Measurements from ENCODE around the gene CACNA2D3. TPM values are rescaled to one million over a fixed set of nuclear protein-coding genes. Genes with fewer than 3 reads are reported as not detected.

The CACNA2D3 gene
- total RNA-seq, 8 experiments from 2014 or later: 0.49 to 20.7 (median 9.7) TPM; not detected in 1

DNA sequence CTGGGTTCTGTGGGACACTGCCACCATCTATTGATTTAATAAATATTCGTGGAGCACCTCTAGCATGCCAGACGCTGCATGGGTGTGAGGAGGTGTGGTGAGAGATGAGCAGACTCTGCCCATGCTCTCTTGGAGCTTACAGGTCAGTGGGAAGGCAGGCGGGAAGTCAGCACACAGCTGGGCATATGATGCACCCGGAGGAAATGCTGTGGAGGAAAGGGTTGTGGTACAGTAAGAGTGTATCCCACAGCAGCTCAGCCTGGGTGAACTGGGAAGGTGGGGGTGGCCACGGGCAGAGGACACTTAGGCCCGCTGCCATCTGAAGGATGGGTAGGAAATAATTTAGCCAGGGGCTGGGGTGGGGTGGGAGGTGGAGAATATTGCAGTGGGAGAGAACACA is 392.1 kb downstream of the CACNA2D3 start:
- Histone ChIP-seq H3K27ac (no peak overlapping the region), H3K4me1 (replicated peaks in 1 of 2) (peaks cover 0 to 4% of the 10 kb centered on the region in 2 donors), H3K4me3 (no peak overlapping the region)
- in situ Hi-C loops (cut with MboI; ENCODE audit: low pct_unique_long_range_greater_than_20kb in 2 of 9, low sequenced_read_pairs in 9 of 9, unreplicated experiment in 9 of 9): no loop called here
- peak in 1 of 8 experiments; percentile 32 for ATAC-seq (replicated peaks in 6 of 8)
- 9 to 90% (median 65%) methylated on average over 2 to 4 of the region's 6 CpGs; no CpG with 5 or more reads in 5 of the 10 experiments for WGBS, 10 experiments

DNA sequence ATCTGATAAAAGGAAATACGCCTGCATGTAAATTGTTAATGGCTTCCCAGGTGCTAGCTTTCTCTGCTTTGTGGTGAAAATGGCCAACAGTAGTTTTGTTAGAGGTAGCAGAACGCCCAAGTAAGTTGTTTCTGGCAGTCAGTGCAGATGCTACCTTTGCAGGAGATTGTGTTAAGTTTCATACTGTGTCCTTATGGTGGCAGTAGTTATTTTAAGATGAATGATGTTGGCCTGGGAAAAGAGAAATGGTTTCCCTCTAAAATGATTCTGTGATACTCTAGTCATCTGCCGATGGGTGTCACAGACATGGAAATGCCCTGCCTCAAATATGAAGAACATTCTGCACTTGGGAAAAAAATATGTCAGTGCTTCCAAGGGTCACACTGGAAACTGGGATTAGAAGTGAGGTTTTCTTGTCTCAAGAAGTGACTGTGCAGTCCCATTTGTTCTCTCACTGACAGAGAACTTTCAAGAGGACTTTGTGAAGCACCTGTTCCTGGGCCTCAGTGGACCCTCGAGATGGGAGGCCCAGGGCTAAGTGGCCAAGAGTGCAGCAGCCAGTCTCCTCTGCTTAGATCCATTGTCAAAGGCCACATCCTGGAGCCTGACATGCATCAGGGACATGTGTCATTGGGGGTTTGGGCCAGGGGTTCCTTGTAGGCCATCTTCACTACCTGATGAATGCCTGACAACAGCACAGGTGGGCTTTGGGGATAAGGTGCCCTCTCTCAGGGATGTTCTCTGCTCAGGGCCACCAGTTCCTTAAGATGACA is 393.3 kb downstream of the CACNA2D3 start:
- in situ Hi-C loops (cut with MboI; ENCODE audit: low pct_unique_long_range_greater_than_20kb in 2 of 9, low sequenced_read_pairs in 9 of 9, unreplicated experiment in 9 of 9): no loop called here
- Histone ChIP-seq H3K27ac (no peak overlapping the region), H3K4me1 (replicated peaks in 1 of 2) (peaks cover 0 to 4% of the 10 kb centered on the region in 2 donors), H3K4me3 (no peak overlapping the region)
- ATAC-seq (replicated peaks in 6 of 8): no peak
- WGBS, 10 experiments: 10 to 100% (median 74%) methylated on average over 1 to 3 of the region's 4 CpGs; no CpG with 5 or more reads in 2 of the 10 experiments

DNA sequence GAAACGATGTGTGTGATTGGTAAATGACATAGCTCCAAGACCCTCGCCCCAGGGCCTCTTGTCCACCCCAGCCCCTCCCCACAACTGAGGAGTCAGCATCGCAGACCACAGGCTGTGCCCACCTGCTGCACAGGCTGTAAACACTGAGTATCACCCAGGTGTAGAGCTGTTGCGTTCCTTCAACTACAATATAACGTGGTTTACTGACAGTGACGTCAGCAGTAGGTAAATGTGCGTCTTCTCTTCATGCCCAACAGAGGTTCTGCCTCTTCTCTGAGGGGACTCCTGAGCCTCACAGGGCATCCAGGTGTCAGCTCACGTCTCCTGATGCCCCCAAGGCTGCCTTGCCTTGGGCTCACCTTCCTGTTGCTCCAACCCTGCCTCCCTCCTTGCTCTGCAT is 395.1 kb downstream of the CACNA2D3 start:
- ATAC-seq (replicated peaks in 6 of 8): no peak
- no peak overlapping the region for H3K27ac ChIP-seq
- H3K4me3 ChIP-seq: no peak overlapping the region
- 0 to 100% (median 50%) methylated on average over 1 to 5 of the region's 8 CpGs; no CpG with 5 or more reads in 4 of the 10 experiments for WGBS, 10 experiments
- peaks cover 0 to 4% of the 10 kb centered on the region in 2 donors for H3K4me1 ChIP-seq (replicated peaks in 1 of 2)
- in situ Hi-C loops (cut with MboI; ENCODE audit: low pct_unique_long_range_greater_than_20kb in 2 of 9, low sequenced_read_pairs in 9 of 9, unreplicated experiment in 9 of 9): no loop called here

DNA sequence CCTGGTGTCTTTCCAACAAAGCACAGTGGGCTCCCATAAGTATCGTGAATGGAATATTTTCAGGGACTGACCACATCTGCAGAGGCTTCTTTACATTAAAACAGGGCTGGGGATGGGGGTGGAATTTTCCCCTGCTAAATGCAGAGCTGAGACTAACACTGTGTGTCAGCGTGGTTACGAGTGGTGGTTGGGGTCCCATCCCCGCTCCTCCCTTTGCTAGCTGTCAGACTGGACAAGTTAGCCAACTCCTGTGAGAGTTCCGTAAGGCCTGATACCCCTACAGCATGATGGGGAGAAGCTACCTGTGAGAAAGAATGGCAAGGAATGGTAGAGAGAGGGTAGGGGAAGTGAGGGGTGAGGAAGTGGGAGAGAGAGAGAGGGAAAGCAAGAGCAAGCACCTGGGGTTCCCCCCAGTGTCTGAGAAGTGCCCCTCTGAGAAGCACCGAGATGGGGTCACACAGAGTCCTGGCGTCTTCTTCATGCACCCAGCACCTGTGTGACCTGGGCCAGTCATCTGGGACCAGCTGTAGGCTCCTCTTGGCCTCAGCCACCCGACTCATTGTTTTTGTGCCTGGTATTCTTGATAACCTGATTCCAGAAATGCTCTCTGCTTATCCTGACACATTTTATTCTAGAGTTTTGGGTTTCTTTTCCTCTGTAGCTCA is 395.8 kb downstream of the CACNA2D3 start:
- ATAC-seq (replicated peaks in 6 of 8): no peak
- peaks cover 0 to 4% of the 10 kb centered on the region in 2 donors for H3K4me1 ChIP-seq (replicated peaks in 1 of 2)
- no peak overlapping the region for H3K4me3 ChIP-seq
- in situ Hi-C loops (cut with MboI; ENCODE audit: low pct_unique_long_range_greater_than_20kb in 2 of 9, low sequenced_read_pairs in 9 of 9, unreplicated experiment in 9 of 9): no loop called here
- WGBS, 10 experiments: 0 to 100% (median 72%) methylated on average over 1 to 6 of the region's 8 CpGs; no CpG with 5 or more reads in 2 of the 10 experiments
- H3K27ac ChIP-seq: no peak overlapping the region

DNA sequence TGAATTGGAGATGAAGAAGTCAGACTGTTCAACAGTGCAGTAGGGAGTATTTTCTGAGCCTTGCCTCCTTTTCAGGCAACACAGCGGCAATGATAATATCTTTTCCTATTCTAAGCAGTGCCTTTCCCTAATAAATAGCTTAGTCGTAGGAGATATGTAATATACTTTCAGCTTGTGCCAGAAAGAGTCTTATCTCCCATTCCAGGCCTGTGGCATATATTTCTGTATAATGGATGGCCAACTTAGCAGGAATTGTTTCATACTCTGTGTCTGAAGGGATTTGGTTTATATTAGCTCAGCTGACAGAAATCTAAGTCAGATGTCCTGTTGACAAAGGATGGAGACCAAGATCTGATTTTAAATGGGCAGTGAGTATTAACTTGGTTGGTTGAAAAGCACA is 397.1 kb downstream of the CACNA2D3 start:
- WGBS, 10 experiments: 20 to 100% (median 79%) methylated on average over 1 to 2 of the region's 2 CpGs; no CpG with 5 or more reads in 3 of the 10 experiments
- H3K4me1 ChIP-seq (replicated peaks in 1 of 2): peaks cover 0 to 4% of the 10 kb centered on the region in 2 donors
- in situ Hi-C loops (cut with MboI; ENCODE audit: low pct_unique_long_range_greater_than_20kb in 2 of 9, low sequenced_read_pairs in 9 of 9, unreplicated experiment in 9 of 9): no loop called here
- ATAC-seq (replicated peaks in 6 of 8): no peak
- H3K4me3 ChIP-seq: no peak overlapping the region
- no peak overlapping the region for H3K27ac ChIP-seq

DNA sequence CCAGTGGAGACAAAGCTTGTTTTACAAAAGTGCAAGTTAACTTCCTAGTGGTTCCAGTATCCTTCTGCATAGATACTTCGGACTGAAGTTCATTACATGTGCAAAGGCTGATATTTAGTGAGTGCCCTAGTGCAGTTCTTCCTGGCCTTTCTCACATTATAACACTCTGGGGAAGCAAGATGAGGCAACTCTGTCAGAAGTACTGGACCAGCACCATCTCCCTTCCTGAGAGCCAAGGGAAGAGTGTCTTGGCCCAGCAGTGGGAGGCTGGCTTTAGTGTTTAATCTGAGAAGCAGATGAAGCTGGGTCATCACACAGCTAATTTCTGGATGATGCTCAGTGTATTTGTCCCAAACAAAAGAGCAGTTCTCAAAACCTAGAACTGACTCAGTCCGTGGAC is 397.7 kb downstream of the CACNA2D3 start:
- H3K27ac ChIP-seq: no peak overlapping the region
- no peak for ATAC-seq (replicated peaks in 6 of 8)
- peaks cover 0 to 4% of the 10 kb centered on the region in 2 donors for H3K4me1 ChIP-seq (replicated peaks in 1 of 2)
- H3K4me3 ChIP-seq: no peak overlapping the region
- in situ Hi-C loops (cut with MboI; ENCODE audit: low pct_unique_long_range_greater_than_20kb in 2 of 9, low sequenced_read_pairs in 9 of 9, unreplicated experiment in 9 of 9): no loop called here
- 0 to 100% (median 80%) methylated on average over 1 to 2 of the region's 2 CpGs; no CpG with 5 or more reads in 3 of the 10 experiments for WGBS, 10 experiments

DNA sequence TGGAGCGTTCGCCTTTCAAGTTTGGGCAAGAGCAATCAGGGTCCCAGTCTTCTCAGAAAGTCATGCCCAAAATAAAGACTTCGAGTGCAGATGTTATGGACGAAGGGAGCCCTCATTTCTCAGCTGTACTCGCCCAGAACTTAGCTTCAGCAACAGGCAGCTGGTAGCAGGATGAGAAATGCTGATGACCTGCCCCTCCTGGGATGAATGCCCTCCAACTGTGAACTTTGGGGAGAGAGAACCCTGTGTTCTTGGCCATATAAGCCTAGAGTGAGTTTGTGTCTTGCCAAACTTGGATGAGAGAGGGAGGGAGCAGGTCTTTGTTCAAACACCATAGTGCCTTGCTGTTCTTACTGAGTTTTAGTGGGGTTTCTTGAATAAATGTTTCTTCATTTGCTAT is 405.2 kb downstream of the CACNA2D3 start:
- Histone ChIP-seq H3K4me3 (no peak overlapping the region), H3K27ac (no peak overlapping the region), H3K4me1 (replicated peaks in 1 of 2) (peaks cover 0 to 3% of the 10 kb centered on the region in 2 donors)
- peak in 1 of 8 experiments; percentile 11 for ATAC-seq (replicated peaks in 6 of 8)
- in situ Hi-C loops (cut with MboI; ENCODE audit: low pct_unique_long_range_greater_than_20kb in 2 of 9, low sequenced_read_pairs in 9 of 9, unreplicated experiment in 9 of 9): no loop called here
- 0 to 100% (median 90%) methylated on average over 1 to 5 of the region's 5 CpGs; no CpG with 5 or more reads in 4 of the 10 experiments for WGBS, 10 experiments

DNA sequence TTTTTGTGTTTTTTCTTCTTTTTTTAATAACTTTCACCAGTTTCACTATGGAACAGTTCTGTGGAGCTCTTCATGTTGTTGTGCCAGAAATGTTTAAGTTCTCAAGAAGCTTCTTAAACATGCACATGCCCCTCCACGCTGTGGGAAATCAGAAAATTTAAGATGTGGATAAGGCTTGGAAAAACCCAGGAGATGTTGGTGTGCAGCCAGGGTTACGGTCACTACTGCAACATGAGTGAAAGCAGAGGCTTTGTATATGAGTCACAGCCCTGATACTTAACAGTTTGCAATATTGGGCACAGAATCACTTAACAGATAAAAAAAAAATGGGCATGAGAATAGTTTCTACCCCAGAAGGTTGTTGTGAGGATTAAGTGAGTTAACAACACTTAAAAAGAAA is 405.6 kb downstream of the CACNA2D3 start:
- H3K27ac ChIP-seq: no peak overlapping the region
- no peak overlapping the region for H3K4me3 ChIP-seq
- in situ Hi-C loops (cut with MboI; ENCODE audit: low pct_unique_long_range_greater_than_20kb in 2 of 9, low sequenced_read_pairs in 9 of 9, unreplicated experiment in 9 of 9): no loop called here
- 0 to 100% (median 87%) methylated on average over 1 to 2 of the region's 2 CpGs; no CpG with 5 or more reads in 2 of the 10 experiments for WGBS, 10 experiments
- H3K4me1 ChIP-seq (replicated peaks in 1 of 2): peaks cover 0 to 3% of the 10 kb centered on the region in 2 donors
- peak in 2 of 8 experiments; percentile 70 to 86 for ATAC-seq (replicated peaks in 6 of 8)

DNA sequence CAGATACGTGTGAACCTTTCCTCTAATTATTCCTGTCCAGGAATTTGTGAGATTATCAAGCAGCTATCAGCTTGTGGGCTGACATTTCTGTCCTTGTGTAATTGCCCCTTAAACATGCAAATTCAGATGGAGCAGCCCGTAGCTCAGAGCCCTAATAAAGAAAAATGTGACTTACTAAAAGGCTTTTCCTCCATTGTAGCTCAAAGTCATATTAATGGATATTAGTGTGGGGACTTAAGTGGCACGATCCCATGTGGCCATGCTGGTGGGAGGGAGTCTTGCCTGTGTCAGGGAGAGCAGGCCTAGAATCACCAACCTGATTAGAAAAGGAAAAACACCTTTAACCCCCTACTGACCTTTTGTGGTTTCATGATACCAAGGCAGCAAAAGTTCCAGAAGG is 406.3 kb downstream of the CACNA2D3 start:
- Histone ChIP-seq H3K4me1 (replicated peaks in 1 of 2) (peaks cover 0 to 3% of the 10 kb centered on the region in 2 donors), H3K4me3 (no peak overlapping the region), H3K27ac (no peak overlapping the region)
- 0 to 100% (median 50%) methylated on average over 1 to 3 of the region's 3 CpGs; no CpG with 5 or more reads in 3 of the 10 experiments for WGBS, 10 experiments
- in situ Hi-C loops (cut with MboI; ENCODE audit: low pct_unique_long_range_greater_than_20kb in 2 of 9, low sequenced_read_pairs in 9 of 9, unreplicated experiment in 9 of 9): no loop called here
- peak in 2 of 8 experiments; percentile 7 to 54 for ATAC-seq (replicated peaks in 6 of 8)

DNA sequence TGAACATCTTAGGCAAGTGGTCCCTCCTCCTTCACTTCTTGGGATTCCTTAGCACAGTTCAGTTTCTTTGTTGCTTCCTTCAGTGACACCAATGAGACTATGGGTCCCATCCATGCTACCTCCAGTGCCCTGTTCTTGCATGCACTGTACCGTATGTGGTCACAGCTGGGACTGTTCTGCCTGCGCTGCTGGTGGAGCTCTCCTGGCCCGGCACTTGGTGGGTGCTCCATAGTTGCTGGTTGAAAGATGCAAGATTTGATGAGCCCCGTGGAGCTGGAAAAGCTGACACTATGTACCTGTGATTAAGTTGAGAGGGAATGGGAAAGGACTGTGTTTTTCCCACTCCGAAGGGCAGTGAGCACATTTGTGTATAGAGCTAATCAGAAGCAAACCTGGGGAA is 407.7 kb downstream of the CACNA2D3 start:
- no peak for ATAC-seq (replicated peaks in 6 of 8)
- no peak overlapping the region for H3K27ac ChIP-seq
- 80 to 100% (median 100%) methylated on average over 1 to 5 of the region's 5 CpGs; no CpG with 5 or more reads in 4 of the 10 experiments for WGBS, 10 experiments
- H3K4me1 ChIP-seq (replicated peaks in 1 of 2): peaks cover 0 to 3% of the 10 kb centered on the region in 2 donors
- in situ Hi-C loops (cut with MboI; ENCODE audit: low pct_unique_long_range_greater_than_20kb in 2 of 9, low sequenced_read_pairs in 9 of 9, unreplicated experiment in 9 of 9): no loop called here
- H3K4me3 ChIP-seq: no peak overlapping the region

DNA sequence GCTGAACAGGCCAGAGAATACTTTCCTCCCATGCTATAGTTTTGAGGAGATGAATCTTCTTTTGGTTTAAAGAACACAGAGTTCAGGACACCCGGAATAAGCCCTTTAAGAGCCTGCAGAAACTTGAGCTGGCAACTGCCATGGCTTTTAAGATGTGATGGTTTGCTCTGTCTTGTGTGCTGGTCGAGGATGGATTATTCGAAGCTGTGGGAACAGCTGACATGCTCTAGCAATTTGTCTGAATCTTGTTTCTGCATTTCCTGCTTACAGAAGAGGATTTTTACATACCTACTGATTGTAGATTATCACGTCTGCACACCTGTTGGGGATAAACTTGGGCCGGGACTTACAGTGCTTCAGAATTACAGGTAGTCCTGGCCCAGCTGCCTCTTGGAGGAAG is 408.6 kb downstream of the CACNA2D3 start:
- peaks cover 0 to 3% of the 10 kb centered on the region in 2 donors for H3K4me1 ChIP-seq (replicated peaks in 1 of 2)
- WGBS, 10 experiments: 20 to 89% (median 43%) methylated on average over 1 to 5 of the region's 5 CpGs; no CpG with 5 or more reads in 3 of the 10 experiments
- ATAC-seq (replicated peaks in 6 of 8): no peak
- no peak overlapping the region for H3K4me3 ChIP-seq
- in situ Hi-C loops (cut with MboI; ENCODE audit: low pct_unique_long_range_greater_than_20kb in 2 of 9, low sequenced_read_pairs in 9 of 9, unreplicated experiment in 9 of 9): no loop called here
- no peak overlapping the region for H3K27ac ChIP-seq

DNA sequence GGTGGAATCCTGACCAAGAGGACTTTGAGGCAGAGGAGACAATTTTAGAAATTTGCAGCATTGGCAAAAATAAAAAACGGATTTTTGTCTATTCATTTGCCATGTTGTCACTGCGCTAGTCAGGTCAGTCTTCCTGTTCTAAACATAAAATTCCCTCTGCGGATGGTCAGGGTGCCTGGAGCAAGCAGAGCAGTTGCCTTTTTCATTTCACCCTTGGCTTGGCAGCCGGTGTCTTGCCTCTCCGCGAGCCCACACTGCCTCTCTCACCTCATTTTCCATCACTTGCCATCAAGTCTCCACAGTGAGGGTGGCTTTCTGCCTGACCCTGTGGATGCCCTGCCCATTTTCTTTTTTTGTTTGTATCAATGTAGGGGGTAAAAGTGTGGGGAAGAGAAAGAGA is 409.4 kb downstream of the CACNA2D3 start:
- in situ Hi-C loops (cut with MboI; ENCODE audit: low pct_unique_long_range_greater_than_20kb in 2 of 9, low sequenced_read_pairs in 9 of 9, unreplicated experiment in 9 of 9): no loop called here
- H3K27ac ChIP-seq: no peak overlapping the region

DNA sequence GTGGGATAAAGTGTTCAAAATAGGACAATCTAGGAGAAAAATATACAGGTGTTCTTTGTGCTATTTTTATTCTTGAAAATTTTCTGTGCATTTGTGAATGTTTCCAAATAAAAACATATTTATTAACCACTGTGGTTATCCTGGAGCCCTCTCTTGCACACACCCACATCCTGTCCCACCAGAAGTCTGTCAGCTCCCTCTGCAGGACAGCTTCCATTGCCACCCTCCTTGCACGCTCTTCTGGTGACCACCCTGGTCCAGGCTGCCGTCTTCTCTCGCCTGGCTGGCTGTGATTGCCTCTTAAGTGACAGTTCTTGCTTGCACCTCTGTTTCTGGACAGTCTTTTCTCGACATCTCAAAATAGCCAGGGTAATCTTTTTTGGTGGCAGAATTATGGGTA is 411.5 kb downstream of the CACNA2D3 start:
- 0 to 100% (median 54%) methylated on average over 1 to 4 of the region's 4 CpGs; no CpG with 5 or more reads in 3 of the 10 experiments for WGBS, 10 experiments
- ATAC-seq (replicated peaks in 6 of 8): peak in 3 of 8 experiments; percentile 45 to 59 (median 55)
- Histone ChIP-seq H3K4me3 (no peak overlapping the region), H3K27ac (no peak overlapping the region), H3K4me1 (replicated peaks in 1 of 2) (peaks cover 0 to 3% of the 10 kb centered on the region in 2 donors)
- in situ Hi-C loops (cut with MboI; ENCODE audit: low pct_unique_long_range_greater_than_20kb in 2 of 9, low sequenced_read_pairs in 9 of 9, unreplicated experiment in 9 of 9): no loop called here

More for the DNA sequence above, 409.4 kb downstream of the CACNA2D3 start:
- 33 to 100% (median 58%) methylated on average over 1 to 6 of the region's 6 CpGs; no CpG with 5 or more reads in 1 of the 10 experiments for WGBS, 10 experiments
- peaks cover 0 to 3% of the 10 kb centered on the region in 2 donors for H3K4me1 ChIP-seq (replicated peaks in 1 of 2)
- no peak for ATAC-seq (replicated peaks in 6 of 8)
- no peak overlapping the region for H3K4me3 ChIP-seq

Data from motor neuron (in vitro differentiated cells).